Measurements from ENCODE around the gene CSRNP3.

Gene CSRNP3

GRCh38 chr2:165539985-165540384 lies 70.5 kb downstream of the CSRNP3 start:
- DNase-seq: no peak
- Mint-ChIP-seq H3K27ac (no peak overlapping the region), H3K36me3 (ENCODE audit: low read depth) (no peaks in the 10 kb centered on the region), H3K27me3 (no peaks in the 10 kb centered on the region), H3K4me1 (ENCODE audit: low read depth) (no peaks in the 10 kb centered on the region), H3K4me3 (no peak overlapping the region), H3K9me3 (no peaks in the 10 kb centered on the region)

GRCh38 chr2:165544897-165545296 lies 75.4 kb downstream of the CSRNP3 start:
- H3K36me3 Mint-ChIP-seq (ENCODE audit: low read depth): no peaks in the 10 kb centered on the region

GRCh38 chr2:165547900-165548299 lies 78.4 kb downstream of the CSRNP3 start:
- Mint-ChIP-seq H3K4me3 (no peak overlapping the region), H3K27ac (no peak overlapping the region), H3K9me3 (no peaks in the 10 kb centered on the region), H3K4me1 (ENCODE audit: low read depth) (no peaks in the 10 kb centered on the region), H3K27me3 (no peaks in the 10 kb centered on the region), H3K36me3 (ENCODE audit: low read depth) (no peaks in the 10 kb centered on the region)
- DNase-seq: no peak

More at GRCh38 chr2:165544897-165545296, 75.4 kb downstream of the CSRNP3 start:
- no peak overlapping the region for H3K4me3 Mint-ChIP-seq
- H3K27me3 Mint-ChIP-seq: no peaks in the 10 kb centered on the region
- H3K4me1 Mint-ChIP-seq (ENCODE audit: low read depth): no peaks in the 10 kb centered on the region
- no peak for DNase-seq
- H3K9me3 Mint-ChIP-seq: no peaks in the 10 kb centered on the region
- H3K27ac Mint-ChIP-seq: no peak overlapping the region

GRCh38 chr2:165549619-165550018 lies 80.1 kb downstream of the CSRNP3 start:
- Mint-ChIP-seq H3K36me3 (ENCODE audit: low read depth) (no peaks in the 10 kb centered on the region), H3K9me3 (no peaks in the 10 kb centered on the region), H3K27me3 (no peaks in the 10 kb centered on the region), H3K4me1 (ENCODE audit: low read depth) (no peaks in the 10 kb centered on the region), H3K4me3 (no peak overlapping the region), H3K27ac (no peak overlapping the region)
- DNase-seq: no peak

GRCh38 chr2:165558832-165559231 lies 89.3 kb downstream of the CSRNP3 start:
- H3K27ac Mint-ChIP-seq: no peak overlapping the region
- no peak overlapping the region for H3K4me3 Mint-ChIP-seq
- no peaks in the 10 kb centered on the region for H3K4me1 Mint-ChIP-seq (ENCODE audit: low read depth)
- no peaks in the 10 kb centered on the region for H3K9me3 Mint-ChIP-seq
- no peak for DNase-seq
- H3K36me3 Mint-ChIP-seq (ENCODE audit: low read depth): no peaks in the 10 kb centered on the region
- H3K27me3 Mint-ChIP-seq: no peaks in the 10 kb centered on the region

GRCh38 chr2:165560377-165560988 lies 91.0 kb downstream of the CSRNP3 start:
- H3K27me3 Mint-ChIP-seq: no peaks in the 10 kb centered on the region
- H3K4me3 Mint-ChIP-seq: no peak overlapping the region
- no peaks in the 10 kb centered on the region for H3K9me3 Mint-ChIP-seq
- H3K36me3 Mint-ChIP-seq (ENCODE audit: low read depth): no peaks in the 10 kb centered on the region
- H3K4me1 Mint-ChIP-seq (ENCODE audit: low read depth): no peaks in the 10 kb centered on the region
- no peak for DNase-seq
- no peak overlapping the region for H3K27ac Mint-ChIP-seq

- no peaks in the 10 kb centered on the region for H3K27me3 Mint-ChIP-seq
- H3K36me3 Mint-ChIP-seq (ENCODE audit: low read depth): no peaks in the 10 kb centered on the region
- no peak overlapping the region for H3K27ac Mint-ChIP-seq
- no peak overlapping the region for H3K4me3 Mint-ChIP-seq
- H3K4me1 Mint-ChIP-seq (ENCODE audit: low read depth): no peaks in the 10 kb centered on the region
- no peak for DNase-seq
- H3K9me3 Mint-ChIP-seq: no peaks in the 10 kb centered on the region
These were observed 92.0 kb downstream of the CSRNP3 start for GRCh38 chr2:165561516-165561915.

GRCh38 chr2:165562233-165562632 lies 92.7 kb downstream of the CSRNP3 start:
- H3K4me1 Mint-ChIP-seq (ENCODE audit: low read depth): no peaks in the 10 kb centered on the region
- H3K27ac Mint-ChIP-seq: no peak overlapping the region
- no peak for DNase-seq
- no peaks in the 10 kb centered on the region for H3K9me3 Mint-ChIP-seq
- no peaks in the 10 kb centered on the region for H3K27me3 Mint-ChIP-seq
- no peak overlapping the region for H3K4me3 Mint-ChIP-seq
- no peaks in the 10 kb centered on the region for H3K36me3 Mint-ChIP-seq (ENCODE audit: low read depth)

GRCh38 chr2:165563468-165564225 lies 94.1 kb downstream of the CSRNP3 start:
- Mint-ChIP-seq H3K9me3 (no peaks in the 10 kb centered on the region), H3K27me3 (peaks cover 3% of the 10 kb centered on the region), H3K36me3 (ENCODE audit: low read depth) (no peaks in the 10 kb centered on the region), H3K4me1 (ENCODE audit: low read depth) (no peaks in the 10 kb centered on the region), H3K4me3 (no peak overlapping the region), H3K27ac (no peak overlapping the region)
- DNase-seq: no peak

GRCh38 chr2:165566008-165566407 lies 96.5 kb downstream of the CSRNP3 start:
- H3K4me3 Mint-ChIP-seq: no peak overlapping the region
- no peak for DNase-seq
- H3K9me3 Mint-ChIP-seq: no peaks in the 10 kb centered on the region
- no peaks in the 10 kb centered on the region for H3K36me3 Mint-ChIP-seq (ENCODE audit: low read depth)
- H3K27ac Mint-ChIP-seq: no peak overlapping the region
- H3K27me3 Mint-ChIP-seq: peaks cover 7% of the 10 kb centered on the region
- H3K4me1 Mint-ChIP-seq (ENCODE audit: low read depth): no peaks in the 10 kb centered on the region

GRCh38 chr2:165567273-165567672 lies 97.8 kb downstream of the CSRNP3 start:
- no peaks in the 10 kb centered on the region for H3K36me3 Mint-ChIP-seq (ENCODE audit: low read depth)
- H3K27me3 Mint-ChIP-seq: peaks cover 7% of the 10 kb centered on the region
- no peak overlapping the region for H3K4me3 Mint-ChIP-seq
- no peak for DNase-seq
- H3K9me3 Mint-ChIP-seq: no peaks in the 10 kb centered on the region
- H3K4me1 Mint-ChIP-seq (ENCODE audit: low read depth): no peaks in the 10 kb centered on the region
- H3K27ac Mint-ChIP-seq: no peak overlapping the region

GRCh38 chr2:165568361-165568760 lies 98.9 kb downstream of the CSRNP3 start:
- H3K4me3 Mint-ChIP-seq: no peak overlapping the region
- no peaks in the 10 kb centered on the region for H3K36me3 Mint-ChIP-seq (ENCODE audit: low read depth)
- H3K27me3 Mint-ChIP-seq: peaks cover 7% of the 10 kb centered on the region
- no peak overlapping the region for H3K27ac Mint-ChIP-seq
- no peaks in the 10 kb centered on the region for H3K4me1 Mint-ChIP-seq (ENCODE audit: low read depth)
- no peak for DNase-seq
- H3K9me3 Mint-ChIP-seq: no peaks in the 10 kb centered on the region

GRCh38 chr2:165571477-165571876 lies 102.0 kb downstream of the CSRNP3 start:
- H3K4me3 Mint-ChIP-seq: no peak overlapping the region
- H3K9me3 Mint-ChIP-seq: no peaks in the 10 kb centered on the region
- H3K27ac Mint-ChIP-seq: no peak overlapping the region
- no peak for DNase-seq
- H3K36me3 Mint-ChIP-seq (ENCODE audit: low read depth): no peaks in the 10 kb centered on the region
- peaks cover 13% of the 10 kb centered on the region for H3K27me3 Mint-ChIP-seq
- H3K4me1 Mint-ChIP-seq (ENCODE audit: low read depth): no peaks in the 10 kb centered on the region

GRCh38 chr2:165572151-165572550 lies 102.7 kb downstream of the CSRNP3 start:
- Mint-ChIP-seq H3K4me3 (no peak overlapping the region), H3K27me3 (peaks cover 13% of the 10 kb centered on the region), H3K9me3 (no peaks in the 10 kb centered on the region), H3K4me1 (ENCODE audit: low read depth) (no peaks in the 10 kb centered on the region), H3K27ac (no peak overlapping the region), H3K36me3 (ENCODE audit: low read depth) (no peaks in the 10 kb centered on the region)
- DNase-seq: no peak
